HepG2 (cell line): Measurements from ENCODE around the gene TDRD3. TPM values are rescaled to one million over a fixed set of nuclear protein-coding genes. Genes with fewer than 3 reads are reported as not detected.

Experiments used
- EZH2 ChIP-seq: conservative IDR thresholded peaks from 2 replicates; pipeline ENCODE4 v1.6.1; 2012; ENCODE audit warnings: mild to moderate bottlenecking, low read depth, low read length, moderate library complexity
- FOXC1 ChIP-seq: sonication (generic); formaldehyde crosslinking; IDR thresholded peaks from 2 replicates; pipeline ENCODE4 v1.8.0; 2022; ENCODE audit warnings: mild to moderate bottlenecking, missing genetic modification reagents, borderline replicate concordance
- FOXJ3 ChIP-seq: sonication (generic); formaldehyde crosslinking; IDR thresholded peaks from 2 replicates; pipeline ENCODE4 v1.4.0; 2020; ENCODE audit warnings: missing genetic modification reagents, mild to moderate bottlenecking, borderline replicate concordance
- KDM4B ChIP-seq: sonication (generic); formaldehyde crosslinking; IDR thresholded peaks from 2 replicates; pipeline ENCODE4 v1.4.0; 2020; ENCODE audit warnings: missing genetic modification reagents
- MAZ ChIP-seq, 2 experiments: sonication (generic) in 1 of 2; formaldehyde crosslinking in 1 of 2; IDR thresholded peaks; 2 replicates each; pipeline versions ENCODE4 v1.5.0 to v1.6.1; 2012 to 2020; ENCODE audit warnings: low read depth in 2 of 2, mild to moderate bottlenecking in 2 of 2, borderline replicate concordance in 1 of 2, improper control_type of control experiment in 1 of 2, low read length in 1 of 2, missing genetic modification reagents in 1 of 2, moderate library complexity in 1 of 2
- MED1 ChIP-seq: sonication (generic); formaldehyde crosslinking; IDR thresholded peaks from 2 replicates; pipeline ENCODE4 v1.4.0; 2020; ENCODE audit warnings: missing genetic modification reagents
- MXI1 ChIP-seq: IDR thresholded peaks from 3 replicates; pipeline ENCODE4 v1.6.1; 2012; ENCODE audit warnings: low read depth, low read length, inconsistent platforms, borderline replicate concordance
- POGZ ChIP-seq: sonication (generic); formaldehyde crosslinking; IDR thresholded peaks from 2 replicates; pipeline ENCODE4 v1.4.0; 2020; ENCODE audit warnings: mild to moderate bottlenecking, missing genetic modification reagents
- THRA ChIP-seq: sonication (generic); formaldehyde crosslinking; IDR thresholded peaks from 2 replicates; pipeline ENCODE4 v1.4.0; 2020; ENCODE audit warnings: missing genetic modification reagents, borderline replicate concordance
- ZFP36L1 ChIP-seq: sonication (generic); formaldehyde crosslinking; IDR thresholded peaks from 2 replicates; pipeline ENCODE4 v1.8.0; 2022; ENCODE audit warnings: mild to moderate bottlenecking, missing genetic modification reagents, moderate library complexity
- ZNF329 ChIP-seq: sonication (generic); formaldehyde crosslinking; IDR thresholded peaks from 2 replicates; pipeline ENCODE4 v1.9.0; 2021; ENCODE audit warnings: low read depth, mild to moderate bottlenecking, missing genetic modification reagents
- ZNF383 ChIP-seq: sonication (generic); formaldehyde crosslinking; IDR thresholded peaks from 2 replicates; pipeline ENCODE4 v1.4.0; 2020; ENCODE audit warnings: missing genetic modification reagents, mild to moderate bottlenecking, borderline replicate concordance
- ZNF460 ChIP-seq: sonication (generic); formaldehyde crosslinking; IDR thresholded peaks from 2 replicates; pipeline ENCODE4 v1.5.1; 2020; ENCODE audit warnings: missing genetic modification reagents, mild to moderate bottlenecking, borderline replicate concordance
- ZNF563 ChIP-seq: sonication (generic); formaldehyde crosslinking; IDR thresholded peaks from 2 replicates; pipeline ENCODE4 v1.8.0; 2022; ENCODE audit warnings: mild to moderate bottlenecking, moderate library complexity, missing genetic modification reagents
- ZNF646 ChIP-seq: sonication (generic); formaldehyde crosslinking; IDR thresholded peaks from 2 replicates; pipeline ENCODE4 v1.9.0; 2021; ENCODE audit warnings: mild to moderate bottlenecking, missing genetic modification reagents
- ZNF709 ChIP-seq: sonication (generic); formaldehyde crosslinking; IDR thresholded peaks from 2 replicates; pipeline ENCODE4 v1.5.0; 2020; ENCODE audit warnings: mild to moderate bottlenecking, missing genetic modification reagents
- ZNF790 ChIP-seq: sonication (generic); formaldehyde crosslinking; IDR thresholded peaks from 2 replicates; pipeline ENCODE4 v1.8.0; 2022; ENCODE audit warnings: missing genetic modification reagents, mild to moderate bottlenecking, borderline replicate concordance
- ZNF879 ChIP-seq: sonication (generic); formaldehyde crosslinking; IDR thresholded peaks from 2 replicates; pipeline ENCODE4 v1.8.1; 2023; ENCODE audit warnings: missing genetic modification reagents
- ZSCAN5A ChIP-seq: sonication (generic); formaldehyde crosslinking; IDR thresholded peaks from 2 replicates; pipeline ENCODE4 v1.8.0; 2022; ENCODE audit warnings: mild to moderate bottlenecking, missing genetic modification reagents, borderline replicate concordance
- polyA plus RNA-seq, 8 experiments: library from polyadenylated mRNA; depleted of rRNA in 3 of 8; stranded (reverse) in 7 of 8; unstranded in 1 of 8; fragments of >200 nt; fragmentation: Illumina TruSeq in 4 of 8; extraction: Trizol in 4 of 8; gene quantifications; 2 replicates each; pipeline versions ENCODE4 v1.2.1 to v1.2.3, GENCODE V29; 2011 to 2016; ENCODE audit warnings: low read depth in 4 of 8, missing spikeins in 1 of 8, mixed read lengths in 1 of 8; ENCODE audit not compliant: insufficient read depth in 1 of 8
- total RNA-seq, 5 experiments: library from RNA; depleted of rRNA; stranded (reverse); fragments of >200 nt; fragmentation: Illumina TruSeq; extraction: Trizol; gene quantifications; 2 replicates each; pipeline ENCODE4 v1.2.3, GENCODE V29; 2016; ENCODE audit warnings: low read depth in 1 of 5

TDRD3 gene
- total and polyA plus RNA-seq, 2 of the 13 experiments (the other 11 are each of a cell fraction or from before 2014, with no cell fraction given) = 4.7 to 11.8 TPM

- TF ChIP-seq ZNF563 (peak; percentile 64; the same call in 1 of the 2 replicates), ZFP36L1 (CRISPR knock-in tag) (peak; percentile 61; the same call in 1 of the 2 replicates), MED1 (CRISPR knock-in tag) (peak; percentile 31; the same call in 1 of the 2 replicates), KDM4B (CRISPR knock-in tag) (no peak), MXI1 (peak; percentile 59; the same call in 1 of the 3 replicates), ZNF460 (CRISPR knock-in tag) (no peak), FOXJ3 (no peak), POGZ (CRISPR knock-in tag) (peak; percentile 73), THRA (CRISPR knock-in tag) (peak; percentile 27; the same call in 1 of the 2 replicates), ZNF709 (CRISPR knock-in tag) (peak; percentile 25; the same call in 1 of the 2 replicates), ZNF790 (CRISPR knock-in tag) (peak; percentile 56; the same call in 1 of the 2 replicates), ZSCAN5A (CRISPR knock-in tag) (peak; percentile 84; the same call in 1 of the 2 replicates), ZNF879 (peak; percentile 72; the same call in 1 of the 2 replicates), ZNF383 (CRISPR knock-in tag) (0 out of 2 replicates have a peak, but pooled peaks have one; percentile 25), ZNF329 (CRISPR knock-in tag) (peak; percentile 44; the same call in 1 of the 2 replicates), FOXC1 (CRISPR knock-in tag) (peak; percentile 51; the same call in 1 of the 2 replicates), MAZ (IDR thresholded peaks at IDR 0.05; ENCODE audit: borderline replicate concordance, low read depth, low read length) (no peak), MAZ (CRISPR knock-in tag; IDR thresholded peaks at IDR 0.05; ENCODE audit: low read depth) (peak; percentile 60), EZH2 (no peak), ZNF646 (no peak)
These were observed 843 bp upstream of the TDRD3 start (continued) for GRCh38 chr13:60395971-60396782.
